ENCODE data around the gene RPS17.
"Not testable (repeated sequence)": the region's sequence is repeated elsewhere in the genome, so short reads cannot be mapped to it uniquely, and the experiment has no call there.

The RPS17 gene

GRCh38 chr15:82535151-82535550, 5.1 kb downstream of the RPS17 start:
- not testable (repeated sequence) for H3K27ac ChIP-seq (ENCODE audit: low read length); H3K4me3 ChIP-seq (ENCODE audit: low read depth in 1 of 2, low read length in 2 of 2); H3K27me3 ChIP-seq (ENCODE audit: low read depth, low read length); H3K9me3 ChIP-seq (ENCODE audit: control insufficient read depth in 1 of 2, low read length in 2 of 2)
- peaks cover 30 to 47% of the 10 kb centered on the region in 2 donors for H3K36me3 ChIP-seq (ENCODE audit: control insufficient read depth in 1 of 2, insufficient read depth in 2 of 2, low read length in 2 of 2)
- H3K4me1 ChIP-seq (ENCODE audit: control insufficient read depth in 1 of 2, insufficient read depth in 2 of 2, low read length in 2 of 2) = peaks cover 8 to 25% of the 10 kb centered on the region in 2 donors

DNA sequence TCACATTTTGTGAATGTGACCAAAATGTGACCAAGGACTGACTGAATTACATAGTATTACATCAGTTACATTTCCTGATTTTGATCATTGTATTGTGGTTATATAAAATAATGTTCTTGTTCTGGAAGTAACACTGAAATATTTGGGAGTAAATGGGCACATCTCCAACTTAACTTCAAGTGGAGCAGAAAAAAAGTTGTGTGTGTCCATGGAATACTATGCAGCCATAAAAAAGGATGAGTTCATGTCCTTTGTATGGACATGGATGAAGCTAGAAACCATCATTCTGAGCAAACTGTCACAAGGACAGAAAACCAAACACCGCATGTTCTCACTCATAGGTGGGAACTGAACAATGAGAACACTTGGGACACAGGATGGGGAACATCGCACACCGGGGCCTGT, 5.8 kb downstream of the RPS17 start:
- not testable (repeated sequence) for H3K27me3 ChIP-seq (ENCODE audit: low read depth, low read length); H3K4me3 ChIP-seq (ENCODE audit: low read depth in 1 of 2, low read length in 2 of 2); H3K27ac ChIP-seq (ENCODE audit: low read length); H3K9me3 ChIP-seq (ENCODE audit: control insufficient read depth in 1 of 2, low read length in 2 of 2)
- Histone ChIP-seq H3K4me1 (ENCODE audit: control insufficient read depth in 1 of 2, insufficient read depth in 2 of 2, low read length in 2 of 2) (peaks cover 8 to 25% of the 10 kb centered on the region in 2 donors), H3K36me3 (ENCODE audit: control insufficient read depth in 1 of 2, insufficient read depth in 2 of 2, low read length in 2 of 2) (peaks cover 30 to 47% of the 10 kb centered on the region in 2 donors)

- peaks cover 29 to 47% of the 10 kb centered on the region in 2 donors for H3K36me3 ChIP-seq (ENCODE audit: control insufficient read depth in 1 of 2, insufficient read depth in 2 of 2, low read length in 2 of 2)
- H3K9me3 ChIP-seq (ENCODE audit: control insufficient read depth in 1 of 2, low read length in 2 of 2) = no peaks in the 10 kb centered on the region
Observed at GRCh38 chr15:82533801-82534200, 6.5 kb downstream of the RPS17 start.

GRCh38 chr15:82532991-82533481, 7.2 kb downstream of the RPS17 start:
- Histone ChIP-seq H3K27me3 (ENCODE audit: low read depth, low read length) (no peaks in the 10 kb centered on the region), H3K36me3 (ENCODE audit: control insufficient read depth in 1 of 2, insufficient read depth in 2 of 2, low read length in 2 of 2) (peaks cover 22 to 40% of the 10 kb centered on the region in 2 donors), H3K27ac (ENCODE audit: low read length) (no peak overlapping the region), H3K4me3 (ENCODE audit: low read depth in 1 of 2, low read length in 2 of 2) (no peak overlapping the region), H3K4me1 (ENCODE audit: control insufficient read depth in 1 of 2, insufficient read depth in 2 of 2, low read length in 2 of 2) (peaks cover 0 to 13% of the 10 kb centered on the region in 2 donors), H3K9me3 (ENCODE audit: control insufficient read depth in 1 of 2, low read length in 2 of 2) (no peaks in the 10 kb centered on the region)

More at GRCh38 chr15:82533801-82534200, 6.5 kb downstream of the RPS17 start:
- no peak overlapping the region for H3K4me3 ChIP-seq (ENCODE audit: low read depth in 1 of 2, low read length in 2 of 2)
- H3K27me3 ChIP-seq (ENCODE audit: low read depth, low read length) = no peaks in the 10 kb centered on the region
- peaks cover 7 to 19% of the 10 kb centered on the region in 2 donors for H3K4me1 ChIP-seq (ENCODE audit: control insufficient read depth in 1 of 2, insufficient read depth in 2 of 2, low read length in 2 of 2)
- H3K27ac ChIP-seq (ENCODE audit: low read length) = no peak overlapping the region

DNA sequence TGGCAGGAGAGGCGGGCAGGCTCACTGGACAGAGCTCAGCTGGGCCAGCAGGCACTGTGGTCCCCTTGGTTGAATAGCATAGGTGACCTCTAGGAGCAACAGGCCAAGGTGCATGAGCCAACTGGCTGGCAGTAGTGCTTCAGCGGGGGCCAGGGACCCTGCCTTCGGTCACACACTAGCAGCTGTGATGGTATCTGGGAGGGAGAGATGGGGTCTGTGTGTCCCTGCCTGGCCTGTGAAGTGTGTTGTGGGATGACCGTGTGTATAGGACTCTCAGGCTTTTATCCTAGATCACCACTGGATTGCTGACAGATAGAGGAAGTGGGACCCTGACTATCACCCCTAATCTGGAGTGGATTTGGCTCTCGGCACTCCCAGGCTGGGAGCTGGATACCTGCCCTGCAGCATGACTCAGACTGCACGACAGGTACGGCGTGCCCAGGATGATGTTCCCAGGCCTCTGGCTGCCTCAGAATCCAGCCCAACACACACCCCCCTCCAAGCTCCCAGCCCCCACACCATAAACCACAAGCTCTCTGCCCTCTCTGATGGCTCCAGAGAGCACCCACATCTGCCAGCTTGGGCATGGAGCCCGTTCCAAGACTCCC, 7.8 kb downstream of the RPS17 start:
- H3K4me1 ChIP-seq (ENCODE audit: control insufficient read depth in 1 of 2, insufficient read depth in 2 of 2, low read length in 2 of 2) = peaks cover 0 to 8% of the 10 kb centered on the region in 2 donors
- no peaks in the 10 kb centered on the region for H3K27me3 ChIP-seq (ENCODE audit: low read depth, low read length)
- H3K9me3 ChIP-seq (ENCODE audit: control insufficient read depth in 1 of 2, low read length in 2 of 2) = no peaks in the 10 kb centered on the region
- no peak overlapping the region for H3K4me3 ChIP-seq (ENCODE audit: low read depth in 1 of 2, low read length in 2 of 2)
- no peak overlapping the region for H3K27ac ChIP-seq (ENCODE audit: low read length)
- H3K36me3 ChIP-seq (ENCODE audit: control insufficient read depth in 1 of 2, insufficient read depth in 2 of 2, low read length in 2 of 2) = peaks cover 16 to 34% of the 10 kb centered on the region in 2 donors

GRCh38 chr15:82531496-82532382, 8.5 kb downstream of the RPS17 start:
- Histone ChIP-seq H3K4me1 (ENCODE audit: control insufficient read depth in 1 of 2, insufficient read depth in 2 of 2, low read length in 2 of 2) (peaks cover 0 to 7% of the 10 kb centered on the region in 2 donors), H3K9me3 (ENCODE audit: control insufficient read depth in 1 of 2, low read length in 2 of 2) (no peaks in the 10 kb centered on the region), H3K27me3 (ENCODE audit: low read depth, low read length) (no peaks in the 10 kb centered on the region), H3K36me3 (ENCODE audit: control insufficient read depth in 1 of 2, insufficient read depth in 2 of 2, low read length in 2 of 2) (peaks cover 9 to 27% of the 10 kb centered on the region in 2 donors), H3K4me3 (ENCODE audit: low read depth in 1 of 2, low read length in 2 of 2) (no peak overlapping the region), H3K27ac (ENCODE audit: low read length) (no peak overlapping the region)

- peaks cover 0 to 17% of the 10 kb centered on the region in 2 donors for H3K36me3 ChIP-seq (ENCODE audit: control insufficient read depth in 1 of 2, insufficient read depth in 2 of 2, low read length in 2 of 2)
- peaks cover 0 to 7% of the 10 kb centered on the region in 2 donors for H3K4me1 ChIP-seq (ENCODE audit: control insufficient read depth in 1 of 2, insufficient read depth in 2 of 2, low read length in 2 of 2)
- H3K27ac ChIP-seq (ENCODE audit: low read length) = no peak overlapping the region
- no peaks in the 10 kb centered on the region for H3K9me3 ChIP-seq (ENCODE audit: control insufficient read depth in 1 of 2, low read length in 2 of 2)
- no peaks in the 10 kb centered on the region for H3K27me3 ChIP-seq (ENCODE audit: low read depth, low read length)
- peak overlapping the region in 1 of 2 donors; percentile 21 for H3K4me3 ChIP-seq (ENCODE audit: low read depth in 1 of 2, low read length in 2 of 2)
Observed at GRCh38 chr15:82530606-82531379, 9.5 kb downstream of the RPS17 start.

DNA sequence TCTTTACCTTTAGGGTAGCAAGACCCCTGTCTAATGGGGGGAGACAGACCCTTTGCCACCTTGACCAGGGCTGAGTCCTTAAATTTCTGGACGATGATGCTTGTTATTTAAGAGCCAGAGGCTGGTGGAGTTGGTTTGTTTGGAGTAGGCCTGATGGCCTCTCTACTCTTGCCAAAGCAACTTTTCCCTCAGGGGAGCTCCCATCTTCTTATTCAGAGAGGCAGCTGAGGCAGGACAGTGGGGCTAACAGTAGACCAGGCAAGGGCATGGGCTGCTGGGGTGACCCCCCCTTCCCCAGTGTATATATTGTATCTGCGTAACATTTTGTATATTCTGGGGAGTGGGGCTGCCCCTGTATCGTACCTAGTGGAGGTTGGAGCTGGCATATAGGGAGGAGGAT, 10.3 kb downstream of the RPS17 start:
- no peaks in the 10 kb centered on the region for H3K9me3 ChIP-seq (ENCODE audit: control insufficient read depth in 1 of 2, low read length in 2 of 2)
- H3K4me3 ChIP-seq (ENCODE audit: low read depth in 1 of 2, low read length in 2 of 2) = no peak overlapping the region
- no peaks in the 10 kb centered on the region for H3K27me3 ChIP-seq (ENCODE audit: low read depth, low read length)
- H3K27ac ChIP-seq (ENCODE audit: low read length) = no peak overlapping the region
- H3K4me1 ChIP-seq (ENCODE audit: control insufficient read depth in 1 of 2, insufficient read depth in 2 of 2, low read length in 2 of 2) = peaks cover 0 to 7% of the 10 kb centered on the region in 2 donors
- peaks cover 0 to 15% of the 10 kb centered on the region in 2 donors for H3K36me3 ChIP-seq (ENCODE audit: control insufficient read depth in 1 of 2, insufficient read depth in 2 of 2, low read length in 2 of 2)

GRCh38 chr15:82513587-82513986, 26.7 kb downstream of the RPS17 start:
- H3K9me3 ChIP-seq (ENCODE audit: control insufficient read depth in 1 of 2, low read length in 2 of 2); H3K4me3 ChIP-seq (ENCODE audit: low read depth in 1 of 2, low read length in 2 of 2); H3K27me3 ChIP-seq (ENCODE audit: low read depth, low read length); H3K4me1 ChIP-seq (ENCODE audit: control insufficient read depth in 1 of 2, insufficient read depth in 2 of 2, low read length in 2 of 2); H3K36me3 ChIP-seq (ENCODE audit: control insufficient read depth in 1 of 2, insufficient read depth in 2 of 2, low read length in 2 of 2); H3K27ac ChIP-seq (ENCODE audit: low read length): not testable (repeated sequence)

GRCh38 chr15:82507693-82508092, 32.6 kb downstream of the RPS17 start:
- not testable (repeated sequence) for H3K9me3 ChIP-seq (ENCODE audit: control insufficient read depth in 1 of 2, low read length in 2 of 2); H3K4me3 ChIP-seq (ENCODE audit: low read depth in 1 of 2, low read length in 2 of 2); H3K27ac ChIP-seq (ENCODE audit: low read length); H3K36me3 ChIP-seq (ENCODE audit: control insufficient read depth in 1 of 2, insufficient read depth in 2 of 2, low read length in 2 of 2); H3K4me1 ChIP-seq (ENCODE audit: control insufficient read depth in 1 of 2, insufficient read depth in 2 of 2, low read length in 2 of 2); H3K27me3 ChIP-seq (ENCODE audit: low read depth, low read length)

- not testable (repeated sequence) for H3K9me3 ChIP-seq (ENCODE audit: control insufficient read depth in 1 of 2, low read length in 2 of 2); H3K4me3 ChIP-seq (ENCODE audit: low read depth in 1 of 2, low read length in 2 of 2); H3K27ac ChIP-seq (ENCODE audit: low read length); H3K36me3 ChIP-seq (ENCODE audit: control insufficient read depth in 1 of 2, insufficient read depth in 2 of 2, low read length in 2 of 2); H3K4me1 ChIP-seq (ENCODE audit: control insufficient read depth in 1 of 2, insufficient read depth in 2 of 2, low read length in 2 of 2); H3K27me3 ChIP-seq (ENCODE audit: low read depth, low read length)
Observed at GRCh38 chr15:82507087-82507486, 33.2 kb downstream of the RPS17 start.

Measured in muscle layer of duodenum (tissue), 2 donors.